Stimulated activated CD8-positive, alpha-beta memory T cell treated with anti-CD3 and anti-CD28 coated beads, Interleukin-12 subunit alpha, Interleukin-12 subunit beta, amount 100 ng/mL, for 24 hours (primary cell): Measurements from ENCODE around the gene BACH2.
A peak's percentile ranks its signal among the peaks of the same experiment; 100 is the strongest.

Experiments used
- DNase-seq: peaks from one replicate; pipeline ENCODE4 v3.0.0-alpha.2; 2020; ENCODE audit errors: extremely low read depth

The BACH2 gene

GRCh38 chr6:90278129-90278528 is 18.5 kb downstream of the BACH2 start:
- no peak for DNase-seq

GRCh38 chr6:90277302-90278011 is 19.2 kb downstream of the BACH2 start:
- no peak for DNase-seq

- DNase-seq = peak; percentile 86
Measured at GRCh38 chr6:90274451-90275030, 22.1 kb downstream of the BACH2 start.

GRCh38 chr6:90273863-90274262 is 22.8 kb downstream of the BACH2 start:
- no peak for DNase-seq

GRCh38 chr6:90272895-90273294 is 23.7 kb downstream of the BACH2 start:
- DNase-seq = no peak

GRCh38 chr6:90271831-90272230 is 24.8 kb downstream of the BACH2 start:
- DNase-seq = no peak

GRCh38 chr6:90269334-90269733 is 27.3 kb downstream of the BACH2 start:
- DNase-seq = no peak

GRCh38 chr6:90268178-90268577 is 28.5 kb downstream of the BACH2 start:
- no peak for DNase-seq

- DNase-seq = no peak
Measured at GRCh38 chr6:90266905-90267621, 29.6 kb downstream of the BACH2 start.

GRCh38 chr6:90264561-90264960 is 32.1 kb downstream of the BACH2 start:
- no peak for DNase-seq

- no peak for DNase-seq
Measured at GRCh38 chr6:90263633-90264032, 33.0 kb downstream of the BACH2 start.

GRCh38 chr6:90261801-90262200 is 34.8 kb downstream of the BACH2 start:
- DNase-seq = no peak

GRCh38 chr6:90257486-90257738 is 39.2 kb downstream of the BACH2 start:
- no peak for DNase-seq

- no peak for DNase-seq
Measured at GRCh38 chr6:90256698-90257485, 39.8 kb downstream of the BACH2 start.

- DNase-seq = no peak
Measured at GRCh38 chr6:90253631-90254030, 43.0 kb downstream of the BACH2 start.

- DNase-seq = no peak
Measured at GRCh38 chr6:90251295-90251992, 45.2 kb downstream of the BACH2 start.

- DNase-seq = no peak
Measured at GRCh38 chr6:90250405-90250804, 46.2 kb downstream of the BACH2 start.

GRCh38 chr6:90249458-90249857 is 47.2 kb downstream of the BACH2 start:
- no peak for DNase-seq

GRCh38 chr6:90249034-90249433 is 47.6 kb downstream of the BACH2 start:
- no peak for DNase-seq

GRCh38 chr6:90247262-90247661 is 49.4 kb downstream of the BACH2 start:
- no peak for DNase-seq

GRCh38 chr6:90241229-90241880 is 55.3 kb downstream of the BACH2 start:
- DNase-seq = no peak
